ENCODE measurements around the gene THRA. TPM values are rescaled to one million over a fixed set of nuclear protein-coding genes. Genes with fewer than 3 reads are reported as not detected.
A peak's percentile ranks its signal among the peaks of the same experiment; 100 is the strongest.

THRA gene
- total and polyA plus RNA-seq, 2 donors (not counting 3 experiments of a cell fraction or from before 2014, with no cell fraction given) = 17.4 to 29.6 TPM

GRCh38 chr17:40021451-40021971, 41.3 kb upstream of the THRA start:
- Histone ChIP-seq H2AFZ (ENCODE audit: low read depth, low read length) (no peak overlapping the region), H3K9ac (replicated peaks; ENCODE audit: extremely low read depth, insufficient read depth, low read length) (peak overlapping the region; percentile 80), H3K27me3 (ENCODE audit: control insufficient read depth in 2 of 2, insufficient read depth in 2 of 2, low read length in 2 of 2) (no peaks in the 10 kb centered on the region), H3K4me3 (replicated peaks in 1 of 3; ENCODE audit: insufficient read depth in 1 of 3, low read depth in 1 of 3, low read length in 3 of 3) (peak overlapping the region in 1 of 3 experiments; percentile 14), H3K79me2 (ENCODE audit: control insufficient read depth, insufficient read depth, low read length) (peaks cover 4% of the 10 kb centered on the region), H4K20me1 (replicated peaks; ENCODE audit: control insufficient read depth, extremely low read depth, insufficient read depth, low read length) (no peaks in the 10 kb centered on the region), H3K4me2 (ENCODE audit: insufficient read depth, low read length) (peak overlapping the region; percentile 66), H3K4me1 (ENCODE audit: control insufficient read depth, extremely low read depth, insufficient read depth, low read length) (peaks cover 90% of the 10 kb centered on the region), H3K27ac (ENCODE audit: insufficient read depth, low read depth, low read length) (peak overlapping the region; percentile 99), H3K9me3 (replicated peaks; ENCODE audit: control insufficient read depth, insufficient read depth, low read length) (no peaks in the 10 kb centered on the region), H3K36me3 (ENCODE audit: control insufficient read depth in 2 of 2, extremely low read depth in 1 of 2, insufficient read depth in 2 of 2, low read length in 2 of 2) (peaks cover 3 to 14% of the 10 kb centered on the region in 2 experiments), H3K9me1 (replicated peaks; ENCODE audit: control insufficient read depth, extremely low read depth, insufficient read depth, low read length) (no peaks in the 10 kb centered on the region)
- intact Hi-C loops (cut with micrococcal nuclease) (loop anchor here (1.0 kb wide), 1 partner anchor 8 kb away; no protein-coding TSS in a partner anchor), dilution Hi-C loops (cut with MboI; ENCODE audit: extremely low pct_ligation_motif_present, low sequenced_read_pairs) (no loop called here)
- no TSS peak for BruUV-seq (replicated peaks)
- FAIRE-seq = peak; percentile 93
- TF ChIP-seq POLR2A (IDR thresholded peaks at IDR 0.05; ENCODE audit: low read depth, low read length) (peak; percentile 73), MAX (IDR thresholded peaks at IDR 0.05; ENCODE audit: insufficient read depth, insufficient read length) (no peak), MYC (IDR thresholded peaks at IDR 0.05; ENCODE audit: low read depth, low read length) (peak; percentile 81), CTCF (IDR thresholded peaks at IDR 0.05; ENCODE audit: extremely low read depth in 1 of 2, insufficient read depth in 1 of 2, low read depth in 1 of 2, low read length in 2 of 2) (no peak), FOS (IDR thresholded peaks at IDR 0.05; ENCODE audit: borderline replicate concordance, insufficient read depth, low read length) (peak; percentile 97), POLR2AphosphoS5 (IDR thresholded peaks at IDR 0.05; ENCODE audit: insufficient read depth, low read depth, low read length) (peak; percentile 99), EZH2 (IDR thresholded peaks at IDR 0.05; ENCODE audit: borderline replicate concordance, low read depth, low read length, severe bottlenecking) (no peak), JUN (IDR thresholded peaks at IDR 0.05; ENCODE audit: borderline replicate concordance, insufficient read depth, insufficient read length, low read depth) (peak; percentile 84), GATA2 (IDR thresholded peaks at IDR 0.05; ENCODE audit: insufficient read depth, insufficient read length, low read depth, low read length) (peak; percentile 49)
- DNase-seq (ENCODE audit: low read depth, low spot score) = peak; percentile 80
- ChIA-PET POLR2A (interaction anchor here (1.3 to 1.6 kb wide), 2 partner anchors 33 to 78 kb away, joined by 3 to 4 read pairs; partner anchors contain the start of gene MED24), CTCF (interaction anchor here (0.6 to 3.1 kb wide), 16 partner anchors 8 to 238 kb away, joined by 3 to 10 read pairs (median 4); partner anchors contain the start of gene PSMD3)

All from endothelial cell of umbilical vein (primary cell).